GM12878 (cell line): ENCODE results near the gene ATP8A1. TPM values are rescaled to one million over a fixed set of nuclear protein-coding genes. Genes with fewer than 3 reads are reported as not detected.

ENCODE experiments used
- ATAC-seq: fragments of 200-7000 bp; cut with Tn5 transposase; 3 replicates; pipeline ENCODE4 v1.9.1; 2020; ENCODE audit warnings: mild to moderate bottlenecking, moderate library complexity
- BruUV-seq: library from RNA; stranded (reverse); fragments of 400-500 nt; replicated peaks from 2 replicates; lab custom pipeline; 2021; lab: Mats Ljungman, UMichigan
- CTCF ChIA-PET: fragments of 300-600 bp; sonication (Branson Sonifier 250); formaldehyde crosslinking; extraction: SDS; loops from one replicate; lab custom pipeline; 2021; ENCODE audit warnings: inconsistent platforms; lab: Yijun Ruan, JAX
- POLR2A ChIA-PET: fragments of 350-600 bp; formaldehyde crosslinking; extraction: SDS; loops from one replicate; lab custom pipeline; 2021; ENCODE audit warnings: inconsistent platforms; lab: Charles Lee
- RAD21 ChIA-PET: fragments of 300-600 bp; sonication (Branson Sonifier 250); formaldehyde crosslinking; loops from one replicate; lab custom pipeline; 2023; ENCODE audit warnings: antibody characterized with exemption; ENCODE audit not compliant: unreplicated experiment; lab: Charles Lee
- SMC1A ChIA-PET: fragments of 300-600 bp; sonication (Branson Sonifier 250); formaldehyde crosslinking; loops from one replicate; lab custom pipeline; 2023; ENCODE audit not compliant: unreplicated experiment, uncharacterized antibody; lab: Charles Lee
- DNase-seq: peaks from one replicate; pipeline ENCODE4 v3.0.0-alpha.2; 2011; ENCODE audit warnings: low read depth, low spot score
- FAIRE-seq: peaks from 3 replicates; lab custom pipeline; 2011; peaks lifted over from hg19 to GRCh38; lab: Jason Lieb, UNC
- H2AFZ ChIP-seq: 2 replicates; pipeline ENCODE4 v1.6.0; 2011; ENCODE audit warnings: low read depth, low read length, control low read depth; ENCODE audit not compliant: control insufficient read depth
- H3K27ac ChIP-seq: 2 replicates; pipeline ENCODE4 v1.5.1; 2011; ENCODE audit warnings: control low read depth; ENCODE audit not compliant: control insufficient read depth, insufficient read depth
- H3K27me3 ChIP-seq, 2 experiments: replicated peaks in 1 of 2; 2 replicates each; pipeline versions ENCODE4 v1.6.0 to v1.6.1; 2011; ENCODE audit warnings: low read length in 1 of 2; ENCODE audit not compliant: control insufficient read depth in 2 of 2, insufficient read depth in 2 of 2
- H3K36me3 ChIP-seq, 2 experiments: 2 replicates each; pipeline ENCODE4 v1.5.1; 2011; ENCODE audit warnings: low read length in 1 of 2; ENCODE audit not compliant: control insufficient read depth in 2 of 2, insufficient read depth in 2 of 2
- H3K4me1 ChIP-seq: 2 replicates; pipeline ENCODE4 v1.6.1; 2011; ENCODE audit warnings: mild to moderate bottlenecking, low read length, moderate library complexity, mixed read lengths; ENCODE audit not compliant: control insufficient read depth, insufficient read depth
- H3K4me2 ChIP-seq: 2 replicates; pipeline ENCODE4 v1.6.0; 2011; ENCODE audit warnings: control low read depth; ENCODE audit not compliant: control insufficient read depth, insufficient read depth
- H3K4me3 ChIP-seq: fragments of 200-600 bp; sonication (generic); 2 replicates; pipeline ENCODE4 v1.5.1; 2016
- H3K79me2 ChIP-seq: 2 replicates; pipeline ENCODE4 v1.6.0; 2011; ENCODE audit warnings: low read length; ENCODE audit not compliant: control insufficient read depth, insufficient read depth
- H3K9ac ChIP-seq: 2 replicates; pipeline ENCODE4 v1.8.0; 2011; ENCODE audit warnings: low read length, control low read depth, mixed read lengths; ENCODE audit not compliant: control insufficient read depth, insufficient read depth
- H3K9me3 ChIP-seq: replicated peaks from 3 replicates; pipeline ENCODE4 v1.5.1; 2011; ENCODE audit warnings: mild to moderate bottlenecking, low read length; ENCODE audit not compliant: control insufficient read depth, insufficient read depth
- H4K20me1 ChIP-seq: 2 replicates; pipeline ENCODE4 v1.6.0; 2011; ENCODE audit not compliant: control insufficient read depth, insufficient read depth
- ATF2 ChIP-seq: IDR thresholded peaks from 2 replicates; pipeline ENCODE4 v1.6.1; 2012; ENCODE audit warnings: low read length, inconsistent platforms
- BACH1 ChIP-seq: fragments of 450-650 bp; IDR thresholded peaks from 2 replicates; pipeline ENCODE4 v1.6.1; 2017; ENCODE audit warnings: mild to moderate bottlenecking, borderline replicate concordance
- BRCA1 ChIP-seq: IDR thresholded peaks from 2 replicates; pipeline ENCODE4 v1.6.1; 2011; ENCODE audit warnings: low read depth, low read length, improper control_type of control experiment
- CHD2 ChIP-seq: IDR thresholded peaks from 2 replicates; pipeline ENCODE4 v1.6.1; 2011; ENCODE audit warnings: low read depth, low read length, improper control_type of control experiment, borderline replicate concordance
- CREB1 ChIP-seq: IDR thresholded peaks from 2 replicates; pipeline ENCODE4 v1.6.1; 2012; ENCODE audit warnings: low read depth, mild to moderate bottlenecking, inconsistent platforms
- CUX1 ChIP-seq: IDR thresholded peaks from 2 replicates; pipeline ENCODE4 v1.6.1; 2012; ENCODE audit warnings: improper control_type of control experiment, low read depth, low read length; ENCODE audit not compliant: insufficient replicate concordance
- HDAC2 ChIP-seq: fragments of 200-600 bp; sonication (generic); IDR thresholded peaks from 2 replicates; pipeline ENCODE4 v1.6.1; 2017
- IKZF1 ChIP-seq: fragments of 450-650 bp; conservative IDR thresholded peaks from 2 replicates; pipeline ENCODE4 v1.6.1; 2017; ENCODE audit warnings: antibody characterized with exemption, mild to moderate bottlenecking
- NR2C1 ChIP-seq: fragments of 450-650 bp; IDR thresholded peaks from 2 replicates; pipeline ENCODE4 v1.6.1; 2017; ENCODE audit warnings: antibody characterized with exemption, mild to moderate bottlenecking, moderate library complexity
- NR2F1 ChIP-seq: fragments of 450-650 bp; conservative IDR thresholded peaks from 2 replicates; pipeline ENCODE4 v1.6.1; 2017; ENCODE audit warnings: mild to moderate bottlenecking
- POLR2AphosphoS5 ChIP-seq: IDR thresholded peaks from 2 replicates; pipeline ENCODE4 v1.6.1; 2011; ENCODE audit warnings: mild to moderate bottlenecking, low read length, inconsistent platforms
- RBBP5 ChIP-seq: fragments of 200-600 bp; sonication (generic); conservative IDR thresholded peaks from 2 replicates; pipeline ENCODE4 v1.6.1; 2016
- SIN3A ChIP-seq: IDR thresholded peaks from 2 replicates; pipeline ENCODE4 v1.6.1; 2012; ENCODE audit warnings: low read depth, low read length, improper control_type of control experiment
- TARDBP ChIP-seq: IDR thresholded peaks from 2 replicates; pipeline ENCODE4 v1.6.1; 2016; ENCODE audit warnings: borderline replicate concordance
- WGBS: methylation state at CpG from one replicate; pipeline ENCODE4 v1.1.6; 2016; ENCODE audit warnings: low lambda C conversion rate; ENCODE audit not compliant: insufficient replicate concordance, insufficient coverage; ENCODE audit errors: missing lambda C conversion rate; 5-methylcytosine and 5-hydroxymethylcytosine counted together
- in situ Hi-C: fragments of 300-500 bp; cut with MboI; formaldehyde crosslinking; loops from 9 replicates; pipeline ENCODE4 v1.14.3; 2018; ENCODE audit warnings: mixed read lengths
- intact Hi-C: fragments of 100-400 bp; cut with micrococcal nuclease; formaldehyde crosslinking; loops from one replicate; pipeline ENCODE4 v1.14.2; 2022; ENCODE audit not compliant: unreplicated experiment
- polyA plus RNA-seq, 11 experiments: library from polyadenylated mRNA; depleted of rRNA in 4 of 11; unstranded in 6 of 11; stranded (reverse) in 5 of 11; fragments of >200 nt; fragmentation: Nextera tagmentation in 4 of 11; fragmentation: Illumina TruSeq in 1 of 11; extraction: Ambion mirVana in 4 of 11; extraction: Trizol in 1 of 11; gene quantifications; 1 replicate in 1 of 11; 2 replicates in 10 of 11; pipeline versions ENCODE4 v1.2.1 to v1.2.3, GENCODE V29; 2011 to 2016; ENCODE audit warnings: inconsistent platforms in 2 of 11, missing spikeins in 2 of 11, low read depth in 1 of 11
- total RNA-seq, 4 experiments: library from RNA; depleted of rRNA in 3 of 4; stranded (reverse); fragments of >200 nt in 3 of 4; fragmentation: Illumina TruSeq in 1 of 4; extraction: Trizol in 1 of 4; gene quantifications; 2 replicates each; pipeline versions ENCODE4 v1.2.1 to v1.2.3, GENCODE V29; 2013 to 2021

Gene ATP8A1
- total and polyA plus RNA-seq, 10 of the 15 experiments (the other 5 are each of a cell fraction or from before 2014, with no cell fraction given): 9.0 to 116 (median 37.3) TPM

GRCh38 chr4:42654631-42655268 is 2.2 kb downstream of the ATP8A1 start:
- H3K9ac ChIP-seq: peak overlapping the region; percentile 69
- H3K4me2 ChIP-seq: peak overlapping the region; percentile 92
- ChIA-PET CTCF (interaction anchor here (0.6 to 3.1 kb wide), 10 partner anchors 9 to 211 kb away, joined by 3 to 17 read pairs (median 3); no protein-coding TSS in a partner anchor), POLR2A (interaction anchor here (0.7 to 5.2 kb wide), 6 partner anchors 11 to 86 kb away, joined by 3 to 167 read pairs (median 12); no protein-coding TSS in a partner anchor), RAD21 (interaction anchor here (0.8 to 6.3 kb wide), 9 partner anchors 15 to 86 kb away, joined by 3 to 252 read pairs (median 5); no protein-coding TSS in a partner anchor), SMC1A (interaction anchor here (0.7 to 6.6 kb wide), 11 partner anchors 14 to 91 kb away, joined by 3 to 202 read pairs (median 5); no protein-coding TSS in a partner anchor)
- FAIRE-seq (peak; percentile 59), DNase-seq (no peak), ATAC-seq (peak; percentile 54)
- peaks cover 15% of the 10 kb centered on the region for H3K9me3 ChIP-seq
- peaks cover 5% of the 10 kb centered on the region; the same call in 1 of the 2 replicates for H3K4me1 ChIP-seq
- WGBS: 10% methylated on average over 2 of the region's 2 CpGs
- H3K79me2 ChIP-seq: peaks cover 70% of the 10 kb centered on the region
- peak overlapping the region; percentile 83 for H3K27ac ChIP-seq
- H4K20me1 ChIP-seq: no peaks in the 10 kb centered on the region
- H2AFZ ChIP-seq: no peak overlapping the region
- intact Hi-C loops (loop anchor here (1.0 to 5.0 kb wide), 3 partner anchors 16 to 213 kb away; no protein-coding TSS in a partner anchor), in situ Hi-C loops (no loop called here)
- no peaks in the 10 kb centered on the region for H3K27me3 ChIP-seq
- no TSS peak for BruUV-seq
- 0 out of 4 replicates have a peak, but pooled peaks cover 0 to 4% of the 10 kb centered on the region in 2 experiments for H3K36me3 ChIP-seq
- H3K4me3 ChIP-seq: peak overlapping the region; percentile 93
- 0 out of 2 replicates have a peak, but pooled peaks have one; percentile 36 for TF ChIP-seq SIN3A
- TF ChIP-seq NR2F1: peak; percentile 90
- TF ChIP-seq TARDBP: no peak
- 0 out of 2 replicates have a peak, but pooled peaks have one; percentile 17 for TF ChIP-seq CHD2
- TF ChIP-seq BACH1: no peak
- peak; percentile 63 for TF ChIP-seq NR2C1
- TF ChIP-seq CREB1: 0 out of 2 replicates have a peak, but pooled peaks have one; percentile 29
- no peak for TF ChIP-seq RBBP5
- no peak for TF ChIP-seq POLR2AphosphoS5
- TF ChIP-seq IKZF1: peak; percentile 35; the same call in 1 of the 2 replicates
- TF ChIP-seq HDAC2: no peak
- TF ChIP-seq BRCA1: no peak
- no peak for TF ChIP-seq CUX1
- peak; percentile 47; the same call in 1 of the 2 replicates for TF ChIP-seq ATF2
